Measurements from ENCODE around the gene NUDT19.

DNA sequence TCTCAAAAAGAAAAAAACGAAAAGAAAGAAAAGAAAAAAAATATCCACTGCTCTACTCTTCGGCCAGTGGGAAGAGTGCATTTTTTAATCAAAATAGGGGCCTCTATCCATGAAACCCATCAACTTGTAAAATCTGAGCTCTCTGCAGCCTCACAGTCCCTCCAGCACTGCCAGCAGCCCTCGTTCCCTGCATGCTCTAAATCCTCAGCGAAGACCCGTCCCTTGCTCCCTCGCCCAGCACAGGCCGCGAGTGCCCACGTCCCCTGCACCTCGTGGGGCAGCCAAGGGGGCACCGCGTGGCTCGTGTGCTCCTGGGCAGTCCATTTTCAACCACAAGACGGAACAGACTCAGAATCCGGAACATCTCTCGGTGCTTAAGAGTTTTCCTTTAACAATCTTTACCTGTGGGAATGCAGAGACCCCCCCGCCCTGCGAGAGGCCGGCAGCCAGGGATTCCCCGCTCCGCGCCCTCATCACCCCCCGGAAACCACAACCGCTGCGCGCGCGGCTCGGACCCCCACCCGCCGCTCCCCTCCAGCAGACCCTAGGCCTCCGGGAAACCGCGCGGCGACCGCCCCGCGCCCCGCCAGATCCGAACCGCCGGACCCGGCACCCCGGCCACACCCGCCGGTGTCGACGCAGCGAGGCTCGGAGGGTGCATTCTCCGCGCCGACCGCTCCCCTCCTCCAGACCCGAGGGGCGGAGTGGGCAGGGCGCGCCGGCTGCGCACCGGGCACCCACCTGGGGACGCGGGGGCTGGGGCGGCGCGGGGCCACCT, 17.3 kb upstream of the NUDT19 start:
- TF ChIP-seq EP300 (IDR thresholded peaks at IDR 0.05) = no peak
- TF ChIP-seq, protein P1, sequence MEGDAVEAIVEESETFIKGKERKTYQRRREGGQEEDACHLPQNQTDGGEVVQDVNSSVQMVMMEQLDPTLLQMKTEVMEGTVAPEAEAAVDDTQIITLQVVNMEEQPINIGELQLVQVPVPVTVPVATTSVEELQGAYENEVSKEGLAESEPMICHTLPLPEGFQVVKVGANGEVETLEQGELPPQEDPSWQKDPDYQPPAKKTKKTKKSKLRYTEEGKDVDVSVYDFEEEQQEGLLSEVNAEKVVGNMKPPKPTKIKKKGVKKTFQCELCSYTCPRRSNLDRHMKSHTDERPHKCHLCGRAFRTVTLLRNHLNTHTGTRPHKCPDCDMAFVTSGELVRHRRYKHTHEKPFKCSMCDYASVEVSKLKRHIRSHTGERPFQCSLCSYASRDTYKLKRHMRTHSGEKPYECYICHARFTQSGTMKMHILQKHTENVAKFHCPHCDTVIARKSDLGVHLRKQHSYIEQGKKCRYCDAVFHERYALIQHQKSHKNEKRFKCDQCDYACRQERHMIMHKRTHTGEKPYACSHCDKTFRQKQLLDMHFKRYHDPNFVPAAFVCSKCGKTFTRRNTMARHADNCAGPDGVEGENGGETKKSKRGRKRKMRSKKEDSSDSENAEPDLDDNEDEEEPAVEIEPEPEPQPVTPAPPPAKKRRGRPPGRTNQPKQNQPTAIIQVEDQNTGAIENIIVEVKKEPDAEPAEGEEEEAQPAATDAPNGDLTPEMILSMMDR (IDR thresholded peaks at IDR 0.05) = peak in 1 of 6 experiments; percentile 38
- TF ChIP-seq POLR2A (IDR thresholded peaks at IDR 0.05) = no peak
- no peak for TF ChIP-seq POLR2AphosphoS5 (IDR thresholded peaks at IDR 0.05)

All from upper lobe of left lung (tissue), 4 donors.